SU-DHL-6 (cell line): ENCODE measurements around the gene KRTAP4-5.
"Not testable (repeated sequence)": the region's sequence is repeated elsewhere in the genome, so short reads cannot be mapped to it uniquely, and the experiment has no call there.

Experiments
- H2AFZ ChIP-seq: fragments of 200-600 bp; sonication (generic); 2 replicates; pipeline ENCODE4 v1.6.1; 2014; ENCODE audit warnings: low read depth, mild to moderate bottlenecking, moderate library complexity, mixed read lengths, antibody characterized with exemption, low read length; ENCODE audit not compliant: severe bottlenecking
- H3F3A ChIP-seq: fragments of 200-600 bp; shearing (Covaris generic); 2 replicates; pipeline ENCODE4 v1.6.0; 2016; ENCODE audit warnings: antibody characterized with exemption, mild to moderate bottlenecking; ENCODE audit not compliant: insufficient read depth
- H3K27ac ChIP-seq: fragments of 200-600 bp; sonication (generic); 2 replicates; pipeline ENCODE4 v1.5.1; 2016; ENCODE audit warnings: low read depth, mild to moderate bottlenecking, low read length, moderate library complexity, mixed read lengths
- H3K27me3 ChIP-seq: fragments of 200-600 bp; sonication (generic), shearing (Covaris generic); 2 replicates; pipeline ENCODE4 v1.6.0; 2014; ENCODE audit warnings: mild to moderate bottlenecking, low read length
- H3K36me3 ChIP-seq: fragments of 200-600 bp; sonication (generic); 2 replicates; pipeline ENCODE4 v1.6.1; 2014; ENCODE audit warnings: mild to moderate bottlenecking, low read length, mixed read lengths
- H3K4me2 ChIP-seq: fragments of 300-600, 200-600 bp; shearing (Covaris generic), sonication (generic); 2 replicates; pipeline ENCODE4 v1.6.0; 2014; ENCODE audit warnings: low read length, low read depth, mild to moderate bottlenecking; ENCODE audit not compliant: poor library complexity, severe bottlenecking
- H3K4me3 ChIP-seq: fragments of 200-600 bp; sonication (generic); 2 replicates; pipeline ENCODE4 v1.5.1; 2014; ENCODE audit warnings: antibody characterized with exemption, low read length, mild to moderate bottlenecking, mixed read lengths; ENCODE audit not compliant: insufficient read depth, poor library complexity, severe bottlenecking
- H3K79me2 ChIP-seq: fragments of 200-600 bp; sonication (generic); 2 replicates; pipeline ENCODE4 v1.6.1; 2014; ENCODE audit warnings: mild to moderate bottlenecking, low read length, moderate library complexity; ENCODE audit not compliant: insufficient read depth
- H3K9ac ChIP-seq: fragments of 200-600 bp; sonication (generic); 2 replicates; pipeline ENCODE4 v1.7.0; 2014; ENCODE audit warnings: mild to moderate bottlenecking, low read length
- H3K9me2 ChIP-seq: fragments of 200-600 bp; sonication (generic); replicated peaks from 2 replicates; pipeline ENCODE4 v1.6.1; 2014; ENCODE audit warnings: low read length; ENCODE audit not compliant: insufficient read depth
- H3K9me3 ChIP-seq: fragments of 200-600 bp; sonication (generic); 2 replicates; pipeline ENCODE4 v1.6.1; 2014; ENCODE audit warnings: low read length, mixed read lengths; ENCODE audit not compliant: insufficient read depth
- H4K20me1 ChIP-seq: fragments of 200-600 bp; sonication (generic); 2 replicates; pipeline ENCODE4 v1.6.1; 2014; ENCODE audit warnings: low read depth, mild to moderate bottlenecking, antibody characterized with exemption, low read length, moderate library complexity, mixed read lengths
- CTCF ChIP-seq: fragments of 200-600 bp; sonication (generic); IDR thresholded peaks from one replicate; pipeline ENCODE4 v1.5.1; 2017; ENCODE audit warnings: antibody characterized with exemption, mild to moderate bottlenecking, low read length, moderate library complexity; ENCODE audit not compliant: insufficient read depth, poor library complexity, severe bottlenecking
- EZH2phosphoT487 ChIP-seq: fragments of 200-600 bp; sonication (generic), shearing (Covaris generic); conservative IDR thresholded peaks from 2 replicates; pipeline ENCODE4 v1.6.1; 2018; ENCODE audit warnings: mild to moderate bottlenecking, antibody characterized with exemption, low read length, moderate library complexity, mixed read lengths

KRTAP4-5 gene

GRCh38 chr17:41126412-41126811 lies 23.2 kb downstream of the KRTAP4-5 start:
- Histone ChIP-seq H3K9me3 (0 out of 2 replicates have a peak, but pooled peaks cover 6% of the 10 kb centered on the region), H3K4me3 (no peak overlapping the region), H3K27me3 (no peaks in the 10 kb centered on the region), H3F3A (no peaks in the 10 kb centered on the region), H3K79me2 (no peaks in the 10 kb centered on the region), H3K9ac (no peak overlapping the region), H3K27ac (no peak overlapping the region), H2AFZ (no peak overlapping the region), H3K9me2 (no peaks in the 10 kb centered on the region), H3K36me3 (no peaks in the 10 kb centered on the region), H3K4me2 (no peak overlapping the region), H4K20me1 (no peaks in the 10 kb centered on the region)
- no peak for TF ChIP-seq CTCF

GRCh38 chr17:41125064-41125463 lies 24.6 kb downstream of the KRTAP4-5 start:
- no peaks in the 10 kb centered on the region for H4K20me1 ChIP-seq
- H3F3A ChIP-seq = no peaks in the 10 kb centered on the region
- no peak overlapping the region for H2AFZ ChIP-seq
- no peak overlapping the region for H3K9ac ChIP-seq
- H3K9me3 ChIP-seq = 0 out of 2 replicates have a peak, but pooled peaks cover 6% of the 10 kb centered on the region
- no peaks in the 10 kb centered on the region for H3K36me3 ChIP-seq
- no peak overlapping the region for H3K4me3 ChIP-seq
- H3K9me2 ChIP-seq = no peaks in the 10 kb centered on the region
- H3K27me3 ChIP-seq = no peaks in the 10 kb centered on the region
- no peaks in the 10 kb centered on the region for H3K79me2 ChIP-seq
- TF ChIP-seq EZH2phosphoT487 (no peak), CTCF (no peak)
- no peak overlapping the region for H3K4me2 ChIP-seq
- H3K27ac ChIP-seq = no peak overlapping the region

GRCh38 chr17:41123991-41124371 lies 25.6 kb downstream of the KRTAP4-5 start, which contains the start of gene KRTAP4-12:
Gene KRTAP4-12, minus strand, starts transcription at chr17:41124182. Its CDS starts 60 bp downstream, at chr17:41124122.
- H3K27ac ChIP-seq, H3K36me3 ChIP-seq, H3K4me3 ChIP-seq, H3K27me3 ChIP-seq, H3K9ac ChIP-seq, H3K9me3 ChIP-seq, H3K79me2 ChIP-seq, H3K4me2 ChIP-seq, H3K9me2 ChIP-seq, H2AFZ ChIP-seq, H4K20me1 ChIP-seq, H3F3A ChIP-seq: not testable (repeated sequence)

DNA sequence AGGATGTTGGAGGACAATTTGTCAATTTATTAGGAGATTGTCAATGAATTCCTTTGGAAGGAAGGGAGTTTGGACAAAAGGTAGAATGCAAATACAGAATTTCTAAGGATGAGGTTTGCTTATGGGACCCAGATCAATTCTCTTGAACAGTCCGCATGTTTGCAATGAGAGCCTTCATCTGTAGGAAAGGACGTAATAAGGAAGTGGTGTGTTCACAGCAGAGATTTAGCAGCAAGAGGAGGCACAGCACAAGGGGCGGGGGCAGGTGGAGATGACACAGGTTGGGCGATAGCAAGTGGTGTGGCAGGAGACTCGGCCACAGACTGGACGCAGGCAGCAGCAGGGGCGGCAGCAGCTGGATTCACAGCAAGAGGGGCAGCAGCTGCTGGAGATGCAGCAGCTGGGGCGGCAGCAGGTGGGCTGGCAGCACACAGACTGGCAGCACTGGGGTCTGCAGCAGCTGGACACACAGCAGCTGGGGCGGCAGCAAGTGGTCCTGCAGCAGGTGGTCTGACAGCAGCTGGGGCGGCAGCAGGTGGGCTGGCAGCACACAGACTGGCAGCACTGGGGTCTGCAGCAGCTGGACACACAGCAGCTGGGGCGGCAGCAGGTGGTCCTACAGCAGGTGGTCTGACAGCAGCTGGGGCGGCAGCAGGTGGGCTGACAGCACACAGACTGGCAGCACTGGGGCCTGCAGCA lies 26.2 kb downstream of the KRTAP4-5 start:
- not testable (repeated sequence) for H3K27me3 ChIP-seq, H3K79me2 ChIP-seq, H3K9ac ChIP-seq, H3K36me3 ChIP-seq, H3F3A ChIP-seq, H3K4me3 ChIP-seq, H3K4me2 ChIP-seq, H3K9me2 ChIP-seq, H4K20me1 ChIP-seq, H3K27ac ChIP-seq, H3K9me3 ChIP-seq, H2AFZ ChIP-seq
